DND-41 (cell line): ENCODE results near the gene NUDCD3.

Experiments
- CTCF ChIP-seq: IDR thresholded peaks from 2 replicates; pipeline ENCODE4 v1.5.1; 2012; ENCODE audit warnings: borderline replicate concordance, low read length, moderate library complexity, mild to moderate bottlenecking; ENCODE audit not compliant: poor library complexity, severe bottlenecking; ENCODE audit errors: extremely low read depth
- EZH2 ChIP-seq: IDR thresholded peaks from 3 replicates; pipeline ENCODE4 v1.6.1; 2012; ENCODE audit warnings: borderline replicate concordance, low read depth, mild to moderate bottlenecking, moderate library complexity, low read length, inconsistent platforms; ENCODE audit not compliant: severe bottlenecking

- TF ChIP-seq CTCF (no peak), EZH2 (no peak)
These were observed 7.9 kb upstream of the NUDCD3 start for GRCh38 chr7:44498230-44498954.
